Astrocyte (in vitro differentiated cells and primary cell): ENCODE measurements around the gene ZBTB16. TPM values are rescaled to one million over a fixed set of nuclear protein-coding genes. Genes with fewer than 3 reads are reported as not detected.

ENCODE experiments used
- DNase-seq: peaks from one replicate; pipeline ENCODE4 v3.0.0-alpha.2; 2010; ENCODE audit warnings: low read depth
- FAIRE-seq: peaks from 2 replicates; lab custom pipeline; 2011; peaks lifted over from hg19 to GRCh38; lab: Jason Lieb, UNC
- H2AFZ ChIP-seq: 2 replicates; pipeline ENCODE4 v1.6.0; 2012; ENCODE audit warnings: low read depth, low read length, inconsistent platforms
- H3K27ac ChIP-seq: 2 replicates; pipeline ENCODE4 v1.5.1; 2011; ENCODE audit warnings: low read depth, low read length, inconsistent platforms
- H3K27me3 ChIP-seq: 2 replicates; pipeline ENCODE4 v1.6.0; 2011; ENCODE audit warnings: low read length, inconsistent platforms; ENCODE audit not compliant: insufficient read depth
- H3K36me3 ChIP-seq: 2 replicates; pipeline ENCODE4 v1.5.1; 2011; ENCODE audit warnings: low read length, inconsistent platforms; ENCODE audit not compliant: insufficient read depth
- H3K4me1 ChIP-seq: 2 replicates; pipeline ENCODE4 v1.5.1; 2011; ENCODE audit warnings: low read length, inconsistent platforms; ENCODE audit not compliant: insufficient read depth
- H3K4me2 ChIP-seq: 2 replicates; pipeline ENCODE4 v1.6.0; 2012; ENCODE audit warnings: low read length, inconsistent platforms
- H3K4me3 ChIP-seq: 2 replicates; pipeline ENCODE4 v1.5.1; 2011; ENCODE audit warnings: low read depth, mild to moderate bottlenecking, low read length, inconsistent platforms; ENCODE audit not compliant: insufficient read depth
- H3K79me2 ChIP-seq: 2 replicates; pipeline ENCODE4 v1.6.0; 2012; ENCODE audit warnings: mild to moderate bottlenecking, low read length, inconsistent platforms; ENCODE audit not compliant: insufficient read depth
- H3K9ac ChIP-seq: 2 replicates; pipeline ENCODE4 v1.6.0; 2012; ENCODE audit warnings: mild to moderate bottlenecking, low read length, inconsistent platforms
- H3K9me3 ChIP-seq: 2 replicates; pipeline ENCODE4 v1.5.1; 2012; ENCODE audit warnings: low read depth, mild to moderate bottlenecking, low read length, inconsistent platforms; ENCODE audit not compliant: insufficient read depth
- H4K20me1 ChIP-seq: 2 replicates; pipeline ENCODE4 v1.6.0; 2012; ENCODE audit warnings: low read length, inconsistent platforms; ENCODE audit not compliant: insufficient read depth
- H3K27ac Mint-ChIP-seq: one replicate; pipeline ENCODE4 v1.8.0; 2021; ENCODE audit warnings: mild to moderate bottlenecking, mixed read lengths; ENCODE audit not compliant: unreplicated experiment
- H3K27me3 Mint-ChIP-seq: one replicate; pipeline ENCODE4 v1.8.0; 2021; ENCODE audit warnings: low read depth, mixed read lengths; ENCODE audit not compliant: unreplicated experiment
- H3K36me3 Mint-ChIP-seq: one replicate; pipeline ENCODE4 v1.8.0; 2021; ENCODE audit warnings: low read depth, mixed read lengths; ENCODE audit not compliant: unreplicated experiment
- H3K4me1 Mint-ChIP-seq: one replicate; pipeline ENCODE4 v1.8.0; 2021; ENCODE audit warnings: low read depth, mixed read lengths; ENCODE audit not compliant: unreplicated experiment
- H3K4me3 Mint-ChIP-seq: one replicate; pipeline ENCODE4 v1.8.0; 2021; ENCODE audit warnings: mild to moderate bottlenecking, moderate library complexity, mixed read lengths; ENCODE audit not compliant: unreplicated experiment
- H3K9me3 Mint-ChIP-seq: one replicate; pipeline ENCODE4 v1.8.0; 2021; ENCODE audit warnings: mild to moderate bottlenecking, mixed read lengths; ENCODE audit not compliant: unreplicated experiment
- CTCF ChIP-seq: IDR thresholded peaks from 2 replicates; pipeline ENCODE4 v1.5.1; 2011; ENCODE audit warnings: low read depth, mild to moderate bottlenecking, inconsistent platforms, low read length, moderate library complexity; ENCODE audit not compliant: insufficient read depth
- EZH2 ChIP-seq: IDR thresholded peaks from 2 replicates; pipeline ENCODE4 v1.6.1; 2012; ENCODE audit warnings: mild to moderate bottlenecking, low read length, inconsistent platforms; ENCODE audit not compliant: insufficient read depth
- total RNA-seq: library from RNA; stranded (reverse); gene quantifications from 2 replicates; pipeline ENCODE4 v1.2.1, GENCODE V29; 2021

Gene ZBTB16
- total RNA-seq, 1 donor from 2014 or later: 0.50 TPM

- Histone ChIP-seq H3K27ac (no peak overlapping the region), H3K4me1 (peaks cover 2% of the 10 kb centered on the region), H3K9me3 (no peaks in the 10 kb centered on the region), H2AFZ (no peak overlapping the region), H3K27me3 (peaks cover 38% of the 10 kb centered on the region), H3K4me2 (no peak overlapping the region), H3K79me2 (no peaks in the 10 kb centered on the region), H3K4me3 (no peak overlapping the region), H3K9ac (no peak overlapping the region), H4K20me1 (no peaks in the 10 kb centered on the region), H3K36me3 (no peaks in the 10 kb centered on the region)
- peaks cover 24% of the 10 kb centered on the region for H3K27me3 Mint-ChIP-seq
- no peak overlapping the region for H3K4me3 Mint-ChIP-seq
- FAIRE-seq (no peak), DNase-seq (no peak)
- peaks cover 1% of the 10 kb centered on the region for H3K4me1 Mint-ChIP-seq
- peaks cover 4% of the 10 kb centered on the region for H3K9me3 Mint-ChIP-seq
- no peak overlapping the region for H3K27ac Mint-ChIP-seq
- TF ChIP-seq EZH2: no peak
- no peak for TF ChIP-seq CTCF
- no peaks in the 10 kb centered on the region for H3K36me3 Mint-ChIP-seq
Observed at GRCh38 chr11:114274637-114275036, 215.1 kb downstream of the ZBTB16 start.

- no peak for DNase-seq
- Mint-ChIP-seq H3K36me3 (no peaks in the 10 kb centered on the region), H3K4me1 (peaks cover 5% of the 10 kb centered on the region), H3K27me3 (peaks cover 24% of the 10 kb centered on the region), H3K9me3 (peaks cover 4% of the 10 kb centered on the region), H3K4me3 (no peak overlapping the region), H3K27ac (no peak overlapping the region)
- FAIRE-seq: no peak
- no peaks in the 10 kb centered on the region for H3K9me3 ChIP-seq
- H3K9ac ChIP-seq: no peak overlapping the region
- TF ChIP-seq CTCF (no peak), EZH2 (no peak)
- no peak overlapping the region for H3K27ac ChIP-seq
- H3K27me3 ChIP-seq: peaks cover 38% of the 10 kb centered on the region
- no peaks in the 10 kb centered on the region for H4K20me1 ChIP-seq
- no peaks in the 10 kb centered on the region for H3K36me3 ChIP-seq
- H3K4me1 ChIP-seq: peaks cover 8% of the 10 kb centered on the region
- H3K79me2 ChIP-seq: no peaks in the 10 kb centered on the region
- no peak overlapping the region for H3K4me3 ChIP-seq
- H2AFZ ChIP-seq: no peak overlapping the region
- no peak overlapping the region for H3K4me2 ChIP-seq
Observed at GRCh38 chr11:114275280-114275679, 215.8 kb downstream of the ZBTB16 start.

- no peaks in the 10 kb centered on the region for H3K9me3 ChIP-seq
- H3K27me3 ChIP-seq: peaks cover 36% of the 10 kb centered on the region
- TF ChIP-seq EZH2: no peak
- TF ChIP-seq CTCF: no peak
- FAIRE-seq (no peak), DNase-seq (no peak)
- no peak overlapping the region for H3K4me3 Mint-ChIP-seq
- H2AFZ ChIP-seq: no peak overlapping the region
- no peak overlapping the region for H3K4me3 ChIP-seq
- H3K27ac Mint-ChIP-seq: no peak overlapping the region
- no peaks in the 10 kb centered on the region for H3K9me3 Mint-ChIP-seq
- peaks cover 22% of the 10 kb centered on the region for H3K27me3 Mint-ChIP-seq
- no peak overlapping the region for H3K27ac ChIP-seq
- H3K4me2 ChIP-seq: no peak overlapping the region
- peaks cover 15% of the 10 kb centered on the region for H3K4me1 ChIP-seq
- no peak overlapping the region for H3K9ac ChIP-seq
- no peaks in the 10 kb centered on the region for H3K79me2 ChIP-seq
- H3K4me1 Mint-ChIP-seq: peaks cover 7% of the 10 kb centered on the region
- H3K36me3 ChIP-seq: no peaks in the 10 kb centered on the region
- no peaks in the 10 kb centered on the region for H4K20me1 ChIP-seq
- no peaks in the 10 kb centered on the region for H3K36me3 Mint-ChIP-seq
Observed at GRCh38 chr11:114276077-114276476, 216.6 kb downstream of the ZBTB16 start.
